OCI-LY7 (cell line): ENCODE results near the gene TRIM15.

Source experiments
- CTCF ChIP-seq: fragments of 200-600 bp; sonication (generic); conservative IDR thresholded peaks from 2 replicates; pipeline ENCODE4 v1.5.1; 2014; ENCODE audit warnings: mild to moderate bottlenecking, antibody characterized with exemption, low read length, moderate library complexity, mixed read lengths
- EZH2phosphoT487 ChIP-seq: fragments of 200-600 bp; sonication (generic); IDR thresholded peaks from 2 replicates; pipeline ENCODE4 v1.6.1; 2018; ENCODE audit warnings: low read depth, borderline replicate concordance, mild to moderate bottlenecking, mixed run types, antibody characterized with exemption, low read length, moderate library complexity, mixed read lengths

GRCh38 chr6:30160008-30160784 lies 3.1 kb upstream of the TRIM15 start:
- TF ChIP-seq CTCF (no peak), EZH2phosphoT487 (no peak)
